T-helper 2 cell treated with Interferon-gamma antibody and Interleukin-4, amounts not matched to agents 5 μg/mL and 100 μg/mL, for 36 hours (primary cell): ENCODE data around the gene MYMK.
"Not testable (repeated sequence)": the region's sequence is repeated elsewhere in the genome, so short reads cannot be mapped to it uniquely, and the experiment has no call there.

ENCODE experiments used
- DNase-seq: peaks from one replicate; pipeline ENCODE4 v3.0.0; 2021; ENCODE audit warnings: low spot score
- H3K27ac Mint-ChIP-seq: one replicate; pipeline ENCODE4 v1.8.0; 2021; ENCODE audit warnings: mild to moderate bottlenecking, mixed read lengths
- H3K27me3 Mint-ChIP-seq: one replicate; pipeline ENCODE4 v1.8.0; 2021; ENCODE audit warnings: low read depth, mixed read lengths
- H3K36me3 Mint-ChIP-seq: one replicate; pipeline ENCODE4 v1.8.0; 2021; ENCODE audit warnings: low read depth, mixed read lengths
- H3K4me1 Mint-ChIP-seq: one replicate; pipeline ENCODE4 v1.8.0; 2021; ENCODE audit warnings: low read depth, mixed read lengths
- H3K4me3 Mint-ChIP-seq: one replicate; pipeline ENCODE4 v1.8.0; 2022; ENCODE audit warnings: mild to moderate bottlenecking, moderate library complexity, mixed read lengths
- H3K9me3 Mint-ChIP-seq: one replicate; pipeline ENCODE4 v1.8.0; 2021; ENCODE audit warnings: mixed read lengths

The MYMK gene

GRCh38 chr9:133524679-133525228 is at the start of gene MYMK:
TSS of gene MYMK (minus strand) at chr9:133524959. CDS start at chr9:133524844, 115 bp downstream.
- H3K36me3 Mint-ChIP-seq, result no peaks in the 10 kb centered on the region
- no peak for DNase-seq
- H3K27me3 Mint-ChIP-seq, result no peaks in the 10 kb centered on the region
- no peaks in the 10 kb centered on the region for H3K4me1 Mint-ChIP-seq
- H3K4me3 Mint-ChIP-seq, result no peak within 1 kb of the TSS
- H3K9me3 Mint-ChIP-seq, result no peaks in the 10 kb centered on the region
- H3K27ac Mint-ChIP-seq, result no peak within 1 kb of the TSS

DNA sequence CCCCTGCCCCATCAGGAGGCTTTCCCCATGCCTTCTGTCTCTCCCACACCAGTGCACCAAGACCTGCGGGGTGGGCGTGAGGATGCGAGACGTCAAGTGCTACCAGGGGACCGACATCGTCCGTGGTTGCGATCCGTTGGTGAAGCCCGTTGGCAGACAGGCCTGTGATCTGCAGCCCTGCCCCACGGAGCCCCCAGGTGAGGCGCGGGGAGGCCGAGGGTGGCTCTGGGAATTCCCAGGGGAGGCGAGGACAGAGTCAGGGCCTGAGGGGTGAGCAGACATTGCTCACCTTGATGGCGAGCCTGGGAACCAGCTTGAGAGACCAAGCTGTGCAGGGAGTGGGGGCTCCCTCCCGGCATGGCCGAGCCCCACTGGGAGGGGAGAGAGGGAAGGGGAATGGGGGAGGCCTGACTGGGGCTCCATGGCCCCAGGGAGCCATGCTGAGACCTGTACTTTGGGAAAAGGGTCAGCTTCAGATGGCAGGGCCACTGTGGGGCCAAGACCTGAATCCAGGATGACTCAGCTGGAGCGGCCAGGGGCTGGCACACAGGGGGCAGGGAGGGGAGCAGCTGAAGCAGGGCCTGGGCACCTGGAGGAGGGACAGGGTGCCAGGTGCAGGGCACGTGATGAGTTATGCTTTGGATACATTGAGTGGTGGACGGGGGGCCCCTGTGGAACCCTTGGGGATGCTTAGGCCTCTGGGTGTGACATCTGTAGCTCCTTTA is 49.2 kb upstream of the MYMK start:
- no peak for DNase-seq
- H3K27ac Mint-ChIP-seq, result no peak overlapping the region
- no peaks in the 10 kb centered on the region for H3K36me3 Mint-ChIP-seq
- H3K9me3 Mint-ChIP-seq, result no peaks in the 10 kb centered on the region
- peaks cover 7% of the 10 kb centered on the region for H3K27me3 Mint-ChIP-seq
- H3K4me3 Mint-ChIP-seq, result no peak overlapping the region
- no peaks in the 10 kb centered on the region for H3K4me1 Mint-ChIP-seq

- H3K36me3 Mint-ChIP-seq, result no peaks in the 10 kb centered on the region
- no peak overlapping the region for H3K27ac Mint-ChIP-seq
- no peaks in the 10 kb centered on the region for H3K9me3 Mint-ChIP-seq
- DNase-seq, result no peak
- H3K27me3 Mint-ChIP-seq, result peaks cover 3% of the 10 kb centered on the region
- no peak overlapping the region for H3K4me3 Mint-ChIP-seq
- H3K4me1 Mint-ChIP-seq, result no peaks in the 10 kb centered on the region
Observed at GRCh38 chr9:133572821-133573361, 48.1 kb upstream of the MYMK start.

- no peak overlapping the region for H3K27ac Mint-ChIP-seq
- H3K4me3 Mint-ChIP-seq, result no peak overlapping the region
- H3K27me3 Mint-ChIP-seq, result peaks cover 3% of the 10 kb centered on the region
Observed at GRCh38 chr9:133571896-133572595, 47.3 kb upstream of the MYMK start.

GRCh38 chr9:133571391-133571890 is 46.7 kb upstream of the MYMK start:
- no peak for DNase-seq
- Mint-ChIP-seq H3K4me3 (no peak overlapping the region), H3K27me3 (peaks cover under 1% of the 10 kb centered on the region), H3K27ac (no peak overlapping the region), H3K4me1 (no peaks in the 10 kb centered on the region), H3K36me3 (no peaks in the 10 kb centered on the region), H3K9me3 (no peaks in the 10 kb centered on the region)

More at GRCh38 chr9:133571896-133572595, 47.3 kb upstream of the MYMK start:
- no peak for DNase-seq
- Mint-ChIP-seq H3K36me3 (no peaks in the 10 kb centered on the region), H3K9me3 (no peaks in the 10 kb centered on the region), H3K4me1 (no peaks in the 10 kb centered on the region)

- H3K36me3 Mint-ChIP-seq, result no peaks in the 10 kb centered on the region
Observed at GRCh38 chr9:133570691-133571080, 45.9 kb upstream of the MYMK start.

DNA sequence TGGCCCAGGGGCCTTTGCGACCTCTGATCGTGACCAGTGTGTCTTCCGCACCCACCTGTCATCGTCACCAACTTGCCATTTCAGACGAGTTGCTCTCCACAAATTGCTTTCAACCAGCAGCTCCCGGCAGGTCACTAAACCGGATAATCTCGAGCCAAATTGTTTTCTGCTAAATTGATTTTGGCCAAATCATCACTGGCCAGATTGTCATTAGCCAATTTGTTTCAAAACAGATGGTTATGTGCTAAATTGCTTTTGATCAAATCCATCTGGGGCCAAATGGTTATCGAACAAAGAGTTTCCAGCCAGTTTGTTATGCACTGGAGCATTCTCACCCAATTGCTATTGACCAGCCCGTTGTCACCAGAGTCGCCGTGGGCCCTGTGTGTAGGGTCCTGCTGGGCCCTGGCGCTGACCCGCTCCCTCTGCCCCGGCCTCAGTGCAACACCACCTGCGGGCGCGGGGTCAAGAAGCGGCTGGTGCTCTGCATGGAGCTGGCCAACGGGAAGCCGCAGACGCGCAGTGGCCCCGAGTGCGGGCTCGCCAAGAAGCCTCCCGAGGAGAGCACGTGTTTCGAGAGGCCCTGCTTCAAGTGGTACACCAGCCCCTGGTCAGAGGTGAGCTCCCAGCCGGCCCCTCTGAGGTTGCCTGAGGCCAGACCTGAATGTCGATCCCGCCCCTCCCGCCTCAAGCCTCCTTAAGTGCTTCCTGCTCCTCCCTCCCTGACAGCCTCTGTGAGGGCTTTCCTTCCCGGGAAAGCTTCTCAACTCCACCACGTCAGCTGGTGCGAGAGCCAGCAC is 45.3 kb upstream of the MYMK start:
- no peaks in the 10 kb centered on the region for H3K36me3 Mint-ChIP-seq
- H3K27ac Mint-ChIP-seq, result no peak overlapping the region
- H3K27me3 Mint-ChIP-seq, result no peaks in the 10 kb centered on the region
- H3K4me1 Mint-ChIP-seq, result no peaks in the 10 kb centered on the region
- DNase-seq, result no peak
- H3K4me3 Mint-ChIP-seq, result no peak overlapping the region
- H3K9me3 Mint-ChIP-seq, result no peaks in the 10 kb centered on the region

More at GRCh38 chr9:133570691-133571080, 45.9 kb upstream of the MYMK start:
- H3K4me3 Mint-ChIP-seq, result no peak overlapping the region
- H3K27ac Mint-ChIP-seq, result no peak overlapping the region
- no peaks in the 10 kb centered on the region for H3K9me3 Mint-ChIP-seq
- DNase-seq, result no peak
- no peaks in the 10 kb centered on the region for H3K27me3 Mint-ChIP-seq
- no peaks in the 10 kb centered on the region for H3K4me1 Mint-ChIP-seq

DNA sequence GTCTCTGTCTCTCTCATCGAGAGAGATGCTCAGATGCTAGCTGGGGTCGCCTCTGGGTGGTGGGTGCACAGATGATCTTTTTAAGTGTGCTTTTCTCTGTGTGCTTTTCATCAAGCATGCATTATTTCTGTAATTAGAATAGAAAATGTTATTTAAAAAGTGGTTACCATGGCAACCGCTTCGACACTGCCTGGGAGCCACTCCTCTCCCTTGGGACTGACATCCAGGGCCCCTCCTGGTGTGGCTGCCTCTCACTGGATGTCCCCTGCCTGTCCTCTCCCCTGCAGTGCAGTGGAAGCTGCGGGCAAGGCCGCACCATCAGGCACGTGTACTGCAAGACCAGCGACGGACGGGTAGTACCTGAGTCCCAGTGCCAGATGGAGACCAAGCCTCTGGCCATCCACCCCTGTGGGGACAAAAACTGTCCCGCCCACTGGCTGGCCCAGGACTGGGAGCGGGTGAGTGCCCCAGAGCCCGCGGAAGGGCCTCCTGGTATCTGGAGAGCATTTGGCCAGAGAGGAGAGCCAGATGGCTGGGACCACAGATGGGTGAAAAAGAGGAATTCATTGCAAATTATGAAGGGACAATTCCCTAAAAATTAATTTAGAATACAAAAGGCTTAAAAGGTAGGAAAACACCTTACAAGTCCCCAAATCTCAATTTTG is 44.5 kb upstream of the MYMK start:
- H3K4me1 Mint-ChIP-seq, result no peaks in the 10 kb centered on the region
- no peak overlapping the region for H3K4me3 Mint-ChIP-seq
- no peak overlapping the region for H3K27ac Mint-ChIP-seq
- no peaks in the 10 kb centered on the region for H3K36me3 Mint-ChIP-seq
- no peak for DNase-seq
- H3K9me3 Mint-ChIP-seq, result no peaks in the 10 kb centered on the region
- no peaks in the 10 kb centered on the region for H3K27me3 Mint-ChIP-seq

GRCh38 chr9:133568186-133568585 is 43.4 kb upstream of the MYMK start:
- H3K9me3 Mint-ChIP-seq, result no peaks in the 10 kb centered on the region
- no peaks in the 10 kb centered on the region for H3K27me3 Mint-ChIP-seq
- H3K27ac Mint-ChIP-seq, result no peak overlapping the region
- no peaks in the 10 kb centered on the region for H3K36me3 Mint-ChIP-seq
- no peak overlapping the region for H3K4me3 Mint-ChIP-seq
- H3K4me1 Mint-ChIP-seq, result no peaks in the 10 kb centered on the region
- DNase-seq, result no peak

DNA sequence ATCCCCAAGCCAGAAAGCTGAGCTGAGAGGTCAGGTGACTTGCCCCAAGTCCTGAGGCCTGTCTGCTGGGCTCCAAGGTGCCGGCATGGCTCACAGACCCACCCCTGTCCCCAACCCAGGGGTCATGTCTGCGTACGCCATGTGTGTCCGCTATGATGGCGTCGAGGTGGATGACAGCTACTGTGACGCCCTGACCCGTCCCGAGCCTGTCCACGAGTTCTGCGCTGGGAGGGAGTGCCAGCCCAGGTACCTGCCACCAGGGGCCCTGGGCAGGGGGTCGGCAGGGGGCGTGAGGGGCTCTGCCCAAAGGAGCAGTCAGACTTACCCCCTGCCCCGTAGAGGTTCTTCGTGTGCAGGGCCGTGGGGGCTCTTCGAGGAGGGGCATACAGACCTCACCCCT is 42.1 kb upstream of the MYMK start:
- DNase-seq, result no peak
- Mint-ChIP-seq H3K27me3 (no peaks in the 10 kb centered on the region), H3K4me1 (no peaks in the 10 kb centered on the region), H3K36me3 (no peaks in the 10 kb centered on the region), H3K4me3 (no peak overlapping the region), H3K9me3 (no peaks in the 10 kb centered on the region), H3K27ac (no peak overlapping the region)

GRCh38 chr9:133566382-133566781 is 41.6 kb upstream of the MYMK start:
- H3K4me1 Mint-ChIP-seq, result no peaks in the 10 kb centered on the region
- no peaks in the 10 kb centered on the region for H3K9me3 Mint-ChIP-seq
- no peak overlapping the region for H3K4me3 Mint-ChIP-seq
- no peak overlapping the region for H3K27ac Mint-ChIP-seq
- no peaks in the 10 kb centered on the region for H3K27me3 Mint-ChIP-seq
- DNase-seq, result no peak
- H3K36me3 Mint-ChIP-seq, result no peaks in the 10 kb centered on the region

DNA sequence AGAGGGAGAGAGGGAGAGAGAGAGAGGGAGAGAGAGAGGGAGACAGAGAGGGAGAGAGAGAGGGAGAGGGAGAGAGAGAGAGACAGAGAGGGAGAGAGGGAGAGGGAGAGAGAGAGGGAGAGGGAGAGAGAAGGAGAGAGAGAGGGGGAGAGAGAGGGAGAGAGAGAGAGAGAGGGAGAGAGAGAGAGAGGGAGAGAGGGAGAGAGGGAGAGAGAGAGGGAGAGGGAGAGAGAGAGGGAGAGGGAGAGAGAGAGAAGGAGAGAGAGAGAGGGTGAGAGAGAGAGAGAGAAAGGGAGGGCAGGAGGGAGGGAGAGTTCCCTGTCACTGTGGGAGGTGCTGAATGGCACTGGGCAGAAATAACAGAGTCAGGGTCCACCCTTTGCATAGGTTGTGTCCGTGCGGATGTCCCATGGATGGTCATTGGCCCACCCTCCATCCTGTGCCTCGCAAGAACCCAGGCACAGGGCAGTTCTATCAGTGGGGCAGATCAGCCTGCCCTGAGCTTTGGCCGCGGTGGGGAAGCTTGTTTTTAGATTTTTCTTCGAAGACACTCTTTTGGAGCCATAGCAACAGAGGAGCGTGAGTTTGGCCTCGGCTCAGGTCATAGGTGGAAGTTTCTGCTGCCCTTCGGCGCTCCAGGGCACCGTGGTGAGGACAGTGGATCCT is 39.8 kb upstream of the MYMK start:
- Mint-ChIP-seq H3K27ac (no peak overlapping the region), H3K27me3 (no peaks in the 10 kb centered on the region), H3K9me3 (no peaks in the 10 kb centered on the region), H3K4me3 (no peak overlapping the region), H3K36me3 (no peaks in the 10 kb centered on the region), H3K4me1 (no peaks in the 10 kb centered on the region)
- no peak for DNase-seq

GRCh38 chr9:133563814-133564213 is 39.1 kb upstream of the MYMK start:
- not testable (repeated sequence) for H3K4me1 Mint-ChIP-seq, H3K36me3 Mint-ChIP-seq, H3K4me3 Mint-ChIP-seq, H3K27me3 Mint-ChIP-seq, DNase-seq, H3K27ac Mint-ChIP-seq, H3K9me3 Mint-ChIP-seq
